ENCODE measurements around the gene LPP.

The LPP gene

DNA sequence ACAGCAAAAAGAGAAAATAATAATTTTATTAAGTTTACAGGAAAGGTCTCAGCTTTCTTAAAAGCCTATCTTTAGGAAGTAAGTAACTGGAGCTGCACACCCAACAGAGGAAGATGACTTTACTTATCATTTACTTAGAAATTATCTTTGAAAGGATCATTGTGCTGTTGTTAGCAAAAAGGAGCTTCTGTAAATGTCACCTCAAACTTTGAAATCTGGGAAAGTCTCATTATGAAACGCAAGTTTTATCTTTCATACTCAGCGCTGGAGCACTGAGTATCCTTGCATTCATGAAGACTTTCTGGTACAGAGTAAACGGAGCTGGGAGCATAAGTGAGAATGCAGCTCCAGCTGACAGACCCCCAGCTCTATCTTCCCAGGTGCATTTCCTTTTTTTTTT, 526.6 kb downstream of the LPP start:
- no peak for TF ChIP-seq EZH2phosphoT487 (IDR thresholded peaks at IDR 0.05; ENCODE audit: borderline replicate concordance, low read length)
- TF ChIP-seq, protein P1, sequence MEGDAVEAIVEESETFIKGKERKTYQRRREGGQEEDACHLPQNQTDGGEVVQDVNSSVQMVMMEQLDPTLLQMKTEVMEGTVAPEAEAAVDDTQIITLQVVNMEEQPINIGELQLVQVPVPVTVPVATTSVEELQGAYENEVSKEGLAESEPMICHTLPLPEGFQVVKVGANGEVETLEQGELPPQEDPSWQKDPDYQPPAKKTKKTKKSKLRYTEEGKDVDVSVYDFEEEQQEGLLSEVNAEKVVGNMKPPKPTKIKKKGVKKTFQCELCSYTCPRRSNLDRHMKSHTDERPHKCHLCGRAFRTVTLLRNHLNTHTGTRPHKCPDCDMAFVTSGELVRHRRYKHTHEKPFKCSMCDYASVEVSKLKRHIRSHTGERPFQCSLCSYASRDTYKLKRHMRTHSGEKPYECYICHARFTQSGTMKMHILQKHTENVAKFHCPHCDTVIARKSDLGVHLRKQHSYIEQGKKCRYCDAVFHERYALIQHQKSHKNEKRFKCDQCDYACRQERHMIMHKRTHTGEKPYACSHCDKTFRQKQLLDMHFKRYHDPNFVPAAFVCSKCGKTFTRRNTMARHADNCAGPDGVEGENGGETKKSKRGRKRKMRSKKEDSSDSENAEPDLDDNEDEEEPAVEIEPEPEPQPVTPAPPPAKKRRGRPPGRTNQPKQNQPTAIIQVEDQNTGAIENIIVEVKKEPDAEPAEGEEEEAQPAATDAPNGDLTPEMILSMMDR (IDR thresholded peaks at IDR 0.05; ENCODE audit: low read depth, low read length, poor library complexity, severe bottlenecking): no peak
- no peak overlapping the region for H3K4me2 ChIP-seq (ENCODE audit: low read length)

DNA sequence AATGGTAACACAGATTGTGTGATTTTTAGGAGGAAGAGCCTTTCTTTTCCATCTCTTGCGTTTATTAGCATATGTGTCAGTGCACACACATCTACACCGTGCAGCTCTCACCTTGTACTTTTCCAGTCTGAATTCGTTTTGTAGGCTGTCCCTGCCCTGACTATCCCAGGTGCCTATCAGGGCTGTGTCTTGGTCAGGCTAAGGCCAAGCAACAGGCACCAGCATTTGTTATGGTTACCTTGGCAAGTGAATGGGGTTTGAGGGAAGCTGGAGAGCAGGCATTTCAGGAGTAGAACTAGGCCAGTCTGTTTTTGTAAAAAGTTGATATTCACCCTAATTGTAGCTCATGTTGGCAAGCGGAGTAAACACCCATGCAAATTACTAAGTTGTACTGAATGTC, 528.4 kb downstream of the LPP start:
- Histone ChIP-seq H3K27ac (ENCODE audit: low read depth, low read length) (no peak overlapping the region), H3K79me2 (ENCODE audit: control insufficient read depth, low read length) (no peaks in the 10 kb centered on the region), H3K27me3 (ENCODE audit: control insufficient read depth, low read length) (no peaks in the 10 kb centered on the region), H3F3A (ENCODE audit: control insufficient read depth, insufficient read depth) (no peaks in the 10 kb centered on the region), H3K4me3 (ENCODE audit: low read length) (no peak overlapping the region), H4K20me1 (ENCODE audit: control insufficient read depth, insufficient read depth, low read depth, low read length) (no peaks in the 10 kb centered on the region), H3K4me1 (ENCODE audit: control insufficient read depth, low read length) (peaks cover 39% of the 10 kb centered on the region), H3K9me3 (ENCODE audit: control insufficient read depth, insufficient read depth, low read length) (no peaks in the 10 kb centered on the region), H3K4me2 (ENCODE audit: low read length) (0 out of 2 replicates have a peak overlapping the region, but pooled peaks have one; percentile 6), H3K9me2 (replicated peaks; ENCODE audit: control insufficient read depth, low read length) (no peaks in the 10 kb centered on the region), H3K36me3 (ENCODE audit: control insufficient read depth, low read length) (no peaks in the 10 kb centered on the region)
- no peak for TF ChIP-seq EZH2phosphoT487 (IDR thresholded peaks at IDR 0.05; ENCODE audit: borderline replicate concordance, low read length)
- TF ChIP-seq, protein P1 (IDR thresholded peaks at IDR 0.05; ENCODE audit: low read depth, low read length, poor library complexity, severe bottlenecking): no peak

More for the DNA sequence above, 526.6 kb downstream of the LPP start:
- H3K79me2 ChIP-seq (ENCODE audit: control insufficient read depth, low read length): no peaks in the 10 kb centered on the region
- H3K9me2 ChIP-seq (replicated peaks; ENCODE audit: control insufficient read depth, low read length): no peaks in the 10 kb centered on the region
- H3K36me3 ChIP-seq (ENCODE audit: control insufficient read depth, low read length): no peaks in the 10 kb centered on the region
- no peaks in the 10 kb centered on the region for H4K20me1 ChIP-seq (ENCODE audit: control insufficient read depth, insufficient read depth, low read depth, low read length)
- H3K27ac ChIP-seq (ENCODE audit: low read depth, low read length): no peak overlapping the region
- H3F3A ChIP-seq (ENCODE audit: control insufficient read depth, insufficient read depth): no peaks in the 10 kb centered on the region
- H3K4me3 ChIP-seq (ENCODE audit: low read length): no peak overlapping the region
- H3K9me3 ChIP-seq (ENCODE audit: control insufficient read depth, insufficient read depth, low read length): no peaks in the 10 kb centered on the region
- peaks cover 24% of the 10 kb centered on the region for H3K4me1 ChIP-seq (ENCODE audit: control insufficient read depth, low read length)
- H3K27me3 ChIP-seq (ENCODE audit: control insufficient read depth, low read length): no peaks in the 10 kb centered on the region

DNA sequence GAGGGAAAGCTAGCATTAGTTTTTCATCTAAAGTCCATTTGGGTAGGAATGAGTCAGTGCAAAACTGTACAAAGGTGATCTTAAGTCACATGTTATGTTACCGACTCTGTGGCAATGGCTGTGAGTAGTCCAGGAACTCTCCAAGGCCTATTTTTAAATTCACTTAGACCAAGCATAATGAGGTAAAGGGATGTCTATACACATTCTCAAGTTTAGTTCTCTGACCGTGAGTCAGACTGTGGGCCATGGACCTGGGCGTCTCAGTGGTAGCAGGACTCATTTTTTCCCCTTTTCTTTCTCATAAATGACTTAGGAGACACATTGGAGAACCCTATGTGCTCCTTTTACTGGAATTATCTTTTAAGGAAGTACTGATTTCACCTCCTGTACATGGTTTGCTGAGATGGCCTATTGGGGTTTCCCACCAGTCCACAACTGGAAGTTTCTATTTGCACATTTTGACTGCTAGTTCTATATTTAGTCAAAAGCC, 529.1 kb downstream of the LPP start:
- Histone ChIP-seq H3K9me2 (replicated peaks; ENCODE audit: control insufficient read depth, low read length) (no peaks in the 10 kb centered on the region), H3K4me2 (ENCODE audit: low read length) (no peak overlapping the region), H3K4me3 (ENCODE audit: low read length) (no peak overlapping the region), H3K27ac (ENCODE audit: low read depth, low read length) (no peak overlapping the region), H3K79me2 (ENCODE audit: control insufficient read depth, low read length) (no peaks in the 10 kb centered on the region), H3K27me3 (ENCODE audit: control insufficient read depth, low read length) (no peaks in the 10 kb centered on the region), H3F3A (ENCODE audit: control insufficient read depth, insufficient read depth) (no peaks in the 10 kb centered on the region), H3K4me1 (ENCODE audit: control insufficient read depth, low read length) (peaks cover 45% of the 10 kb centered on the region), H3K36me3 (ENCODE audit: control insufficient read depth, low read length) (no peaks in the 10 kb centered on the region; the same call in 1 of the 2 replicates), H3K9me3 (ENCODE audit: control insufficient read depth, insufficient read depth, low read length) (no peaks in the 10 kb centered on the region), H4K20me1 (ENCODE audit: control insufficient read depth, insufficient read depth, low read depth, low read length) (no peaks in the 10 kb centered on the region)
- TF ChIP-seq, protein P1 (IDR thresholded peaks at IDR 0.05; ENCODE audit: low read depth, low read length, poor library complexity, severe bottlenecking): no peak
- no peak for TF ChIP-seq EZH2phosphoT487 (IDR thresholded peaks at IDR 0.05; ENCODE audit: borderline replicate concordance, low read length)
